Neuronal stem cell (in vitro differentiated cells): ENCODE data around the gene HPRT1.
"Not testable (repeated sequence)": the region's sequence is repeated elsewhere in the genome, so short reads cannot be mapped to it uniquely, and the experiment has no call there.

Experiments
- DNase-seq: peaks from one replicate; pipeline ENCODE4 v3.0.0-alpha.2; 2013; ENCODE audit warnings: low spot score
- H2AFZ ChIP-seq: one replicate; pipeline ENCODE4 v1.6.1; 2013; ENCODE audit warnings: mild to moderate bottlenecking, low read length, inconsistent platforms
- H2AK5ac ChIP-seq: 2 replicates; pipeline ENCODE4 v1.6.1; 2013; ENCODE audit warnings: low read depth, mild to moderate bottlenecking, inconsistent platforms, low read length, moderate library complexity, mixed read lengths
- H2BK120ac ChIP-seq: 2 replicates; pipeline ENCODE4 v1.6.1; 2013; ENCODE audit warnings: low read depth, mild to moderate bottlenecking, inconsistent platforms, low read length, moderate library complexity, mixed read lengths
- H2BK12ac ChIP-seq: one replicate; pipeline ENCODE4 v1.6.1; 2013; ENCODE audit warnings: low read length, inconsistent platforms
- H2BK15ac ChIP-seq: 2 replicates; pipeline ENCODE4 v1.6.1; 2013; ENCODE audit warnings: mild to moderate bottlenecking, low read length, inconsistent platforms, mixed read lengths
- H2BK5ac ChIP-seq: one replicate; pipeline ENCODE4 v1.6.1; 2013; ENCODE audit warnings: inconsistent platforms, mild to moderate bottlenecking, low read length, moderate library complexity
- H3K14ac ChIP-seq: one replicate; pipeline ENCODE4 v1.6.1; 2013; ENCODE audit warnings: low read length, inconsistent platforms
- H3K18ac ChIP-seq: 2 replicates; pipeline ENCODE4 v1.6.1; 2013; ENCODE audit warnings: low read length, inconsistent platforms
- H3K23ac ChIP-seq: 2 replicates; pipeline ENCODE4 v1.6.1; 2013; ENCODE audit warnings: low read depth, mild to moderate bottlenecking, mixed read lengths, low read length, inconsistent platforms; ENCODE audit not compliant: poor library complexity
- H3K27ac ChIP-seq: replicated peaks from 3 replicates; pipeline ENCODE4 v1.5.1; 2013; ENCODE audit warnings: low read length, inconsistent platforms
- H3K27me3 ChIP-seq, 3 experiments: 2 replicates each; pipeline ENCODE4 v1.6.1; 2013; ENCODE audit warnings: low read length in 3 of 3, mild to moderate bottlenecking in 2 of 3, inconsistent platforms in 1 of 3, low read depth in 1 of 3, mixed read lengths in 1 of 3, moderate library complexity in 1 of 3; ENCODE audit not compliant: control insufficient read depth in 3 of 3, insufficient read depth in 3 of 3
- H3K36me3 ChIP-seq, 2 donors: replicated peaks in 1 of 2; 2 replicates each; pipeline ENCODE4 v1.6.1; 2013; ENCODE audit warnings: low read length in 2 of 2; ENCODE audit not compliant: control insufficient read depth in 2 of 2, insufficient read depth in 2 of 2
- H3K4ac ChIP-seq: 2 replicates; pipeline ENCODE4 v1.6.1; 2013; ENCODE audit warnings: inconsistent platforms, mild to moderate bottlenecking, low read length, moderate library complexity
- H3K4me1 ChIP-seq, 2 donors: 1 replicate in 1 of 2; 2 replicates in 1 of 2; pipeline ENCODE4 v1.6.1; 2013; ENCODE audit warnings: low read length in 2 of 2, low read depth in 1 of 2; ENCODE audit not compliant: control insufficient read depth in 2 of 2, insufficient read depth in 1 of 2
- H3K4me2 ChIP-seq: one replicate; pipeline ENCODE4 v1.6.1; 2013; ENCODE audit warnings: mild to moderate bottlenecking, low read length, inconsistent platforms; ENCODE audit not compliant: insufficient read depth, poor library complexity, severe bottlenecking
- H3K4me3 ChIP-seq, 2 donors: 2 replicates each; pipeline ENCODE4 v1.5.1; 2013; ENCODE audit warnings: low read length in 2 of 2, mild to moderate bottlenecking in 2 of 2, inconsistent platforms in 1 of 2, moderate library complexity in 1 of 2
- H3K79me1 ChIP-seq: one replicate; pipeline ENCODE4 v1.6.1; 2013; ENCODE audit warnings: low read depth, mild to moderate bottlenecking, inconsistent platforms, low read length, moderate library complexity
- H3K9ac ChIP-seq: one replicate; pipeline ENCODE4 v1.6.1; 2013; ENCODE audit warnings: mild to moderate bottlenecking, low read depth, low read length, inconsistent platforms; ENCODE audit not compliant: poor library complexity
- H3K9me3 ChIP-seq, 2 donors: replicated peaks in 1 of 2; 2 replicates each; pipeline versions ENCODE3 to v1.6.1; 2013; ENCODE audit warnings: low read length in 2 of 2, mild to moderate bottlenecking in 2 of 2, inconsistent platforms in 1 of 2, low read depth in 1 of 2, mixed read lengths in 1 of 2, moderate library complexity in 1 of 2; ENCODE audit not compliant: control insufficient read depth in 2 of 2, insufficient read depth in 1 of 2
- H4K8ac ChIP-seq: one replicate; pipeline ENCODE4 v1.6.1; 2013; ENCODE audit warnings: low read depth, mild to moderate bottlenecking, inconsistent platforms, low read length, moderate library complexity
- H4K91ac ChIP-seq: one replicate; pipeline ENCODE4 v1.6.1; 2013; ENCODE audit warnings: low read length, low read depth, mild to moderate bottlenecking, inconsistent platforms; ENCODE audit not compliant: poor library complexity
- WGBS, 2 donors: extraction: QIAGEN DNeasy Blood & Tissue Kit; methylation state at CpG; one replicate each; pipeline ENCODE4 v1.1.7; 2013; ENCODE audit warnings: missing lambda C conversion rate in 2 of 2, mixed read lengths in 1 of 2; ENCODE audit not compliant: insufficient read length in 2 of 2, insufficient replicate concordance in 1 of 2; ENCODE audit errors: extremely low coverage in 2 of 2; 5-methylcytosine and 5-hydroxymethylcytosine counted together

Gene HPRT1

DNA sequence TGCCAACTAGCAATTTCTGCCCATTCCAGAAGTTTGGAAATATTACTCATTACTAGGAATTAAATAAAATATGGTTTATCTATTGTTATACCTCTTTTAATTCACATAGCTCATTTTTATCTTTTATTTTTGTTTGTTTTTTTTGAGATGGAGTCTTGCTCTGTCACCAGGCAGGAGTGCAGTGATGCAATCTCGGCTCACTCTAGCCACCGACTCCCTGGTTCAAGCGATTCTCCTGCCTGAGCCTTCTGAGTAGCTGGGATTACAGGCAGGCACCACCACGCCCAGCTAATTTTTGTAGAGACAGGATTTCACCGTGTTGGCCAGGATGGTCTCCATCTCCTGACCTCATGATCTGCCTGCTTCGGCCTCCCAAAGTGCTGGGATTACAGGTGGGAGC lies 4.5 kb downstream of the HPRT1 start:
- not testable (repeated sequence) for H3K4me3 ChIP-seq, H4K91ac ChIP-seq, H2AFZ ChIP-seq, DNase-seq, H2AK5ac ChIP-seq, H3K14ac ChIP-seq, H3K9ac ChIP-seq, H3K79me1 ChIP-seq, H3K27me3 ChIP-seq, H2BK12ac ChIP-seq, H3K4ac ChIP-seq, H3K4me1 ChIP-seq, H3K4me2 ChIP-seq, H3K27ac ChIP-seq, H4K8ac ChIP-seq, H3K23ac ChIP-seq, H3K9me3 ChIP-seq, H2BK15ac ChIP-seq, H3K18ac ChIP-seq, H2BK5ac ChIP-seq, H2BK120ac ChIP-seq
- peaks cover 0 to 14% of the 10 kb centered on the region in 2 donors for H3K36me3 ChIP-seq
- WGBS, 2 donors = no CpG with 5 or more reads among the region's 6 CpGs

DNA sequence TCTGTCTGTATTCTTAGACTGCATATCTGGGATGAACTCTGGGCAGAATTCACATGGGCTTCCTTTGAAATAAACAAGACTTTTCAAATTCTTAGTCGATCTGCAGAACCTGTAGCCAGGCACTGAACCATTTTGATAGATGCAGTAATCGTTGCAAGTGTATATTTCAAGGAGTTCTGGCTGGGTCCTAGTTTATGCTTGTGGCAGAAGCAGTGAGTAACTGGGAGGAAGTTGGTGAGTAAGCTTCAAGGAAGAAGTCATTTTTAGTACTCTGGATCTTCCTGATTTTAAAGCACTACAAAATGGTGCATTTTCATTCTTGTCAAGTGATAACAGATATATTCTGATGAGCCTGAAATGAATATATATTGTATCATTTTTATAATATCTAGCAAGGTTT lies 9.5 kb downstream of the HPRT1 start:
- Histone ChIP-seq H4K8ac (no peak overlapping the region), H3K4me2 (no peak overlapping the region), H3K14ac (no peak overlapping the region), H3K4me1 (no peaks in the 10 kb centered on the region), H3K23ac (no peak overlapping the region), H2AK5ac (no peak overlapping the region), H2BK12ac (no peak overlapping the region), H3K9ac (no peak overlapping the region), H3K27ac (no peak overlapping the region), H3K4ac (no peak overlapping the region), H2BK5ac (no peak overlapping the region), H3K18ac (no peak overlapping the region), H3K27me3 (no peaks in the 10 kb centered on the region), H3K9me3 (no peaks in the 10 kb centered on the region), H2AFZ (no peak overlapping the region), H2BK120ac (no peak overlapping the region), H3K79me1 (no peaks in the 10 kb centered on the region), H3K4me3 (no peak overlapping the region), H2BK15ac (no peak overlapping the region), H3K36me3 (peaks cover 0 to 20% of the 10 kb centered on the region in 2 donors), H4K91ac (no peak overlapping the region)
- no peak for DNase-seq
- no CpG with 5 or more reads among the region's 2 CpGs for WGBS, 2 donors

DNA sequence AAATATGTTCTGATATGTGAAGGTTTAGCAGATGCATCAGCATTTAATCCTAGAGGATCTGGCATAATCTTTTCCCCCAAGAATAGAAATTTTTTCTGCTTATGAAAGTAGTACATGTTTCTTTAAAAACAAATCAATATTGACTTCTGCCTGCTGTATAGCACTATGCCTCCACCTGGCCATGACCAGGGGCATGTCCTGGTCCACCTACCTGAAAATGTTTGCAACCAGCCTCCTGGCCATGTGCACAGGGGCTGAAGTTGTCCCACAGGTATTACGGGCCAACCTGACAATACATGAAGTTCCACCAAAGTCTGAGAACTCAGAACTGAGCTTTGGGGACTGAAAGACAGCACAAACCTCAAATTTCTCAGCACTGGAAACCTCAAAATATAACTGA lies 10.0 kb downstream of the HPRT1 start:
- H2BK15ac ChIP-seq = no peak overlapping the region
- no peaks in the 10 kb centered on the region for H3K79me1 ChIP-seq
- no peak overlapping the region for H2BK5ac ChIP-seq
- H3K4me2 ChIP-seq = no peak overlapping the region
- H3K14ac ChIP-seq = no peak overlapping the region
- H3K27me3 ChIP-seq = no peaks in the 10 kb centered on the region
- no peak overlapping the region for H3K27ac ChIP-seq
- no peak overlapping the region for H3K18ac ChIP-seq
- H4K8ac ChIP-seq = no peak overlapping the region
- H2BK12ac ChIP-seq = no peak overlapping the region
- no peaks in the 10 kb centered on the region for H3K4me1 ChIP-seq
- no peak overlapping the region for H2AK5ac ChIP-seq
- H3K4ac ChIP-seq = no peak overlapping the region
- no peak overlapping the region for H4K91ac ChIP-seq
- no CpG with 5 or more reads among the region's 1 CpG for WGBS, 2 donors
- DNase-seq = no peak
- no peak overlapping the region for H2AFZ ChIP-seq
- H3K23ac ChIP-seq = no peak overlapping the region
- H3K9me3 ChIP-seq = no peaks in the 10 kb centered on the region
- H2BK120ac ChIP-seq = no peak overlapping the region
- H3K36me3 ChIP-seq = peaks cover 0 to 23% of the 10 kb centered on the region in 2 donors
- H3K9ac ChIP-seq = no peak overlapping the region
- no peak overlapping the region for H3K4me3 ChIP-seq

DNA sequence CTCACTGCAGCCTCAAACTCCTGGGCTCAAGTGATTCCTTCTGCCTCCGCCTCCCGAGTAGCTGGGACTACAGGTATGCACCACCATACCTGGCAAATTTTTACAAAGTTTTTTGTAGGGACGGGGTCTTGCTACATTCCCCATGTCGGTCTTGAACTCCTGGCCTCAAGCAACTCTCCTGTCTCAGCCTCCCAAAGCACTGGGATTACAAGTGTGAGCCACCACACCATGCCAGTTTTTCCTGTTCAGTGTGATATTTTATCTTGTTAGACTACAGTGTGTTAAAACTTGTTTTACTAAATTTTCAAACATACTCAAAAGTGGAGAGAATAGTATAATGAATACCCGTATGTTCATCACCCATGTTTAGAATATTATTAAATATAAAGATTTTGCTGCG lies 12.1 kb downstream of the HPRT1 start:
- no peak overlapping the region for H3K4me2 ChIP-seq
- no peaks in the 10 kb centered on the region for H3K79me1 ChIP-seq
- no peaks in the 10 kb centered on the region for H3K4me1 ChIP-seq
- no peak overlapping the region for H3K23ac ChIP-seq
- H3K27ac ChIP-seq = no peak overlapping the region
- H3K14ac ChIP-seq = no peak overlapping the region
- no peak overlapping the region for H3K4ac ChIP-seq
- no peak overlapping the region for H2BK15ac ChIP-seq
- no peak overlapping the region for H4K91ac ChIP-seq
- H4K8ac ChIP-seq = no peak overlapping the region
- no peaks in the 10 kb centered on the region for H3K27me3 ChIP-seq
- no peak overlapping the region for H3K4me3 ChIP-seq
- H2AK5ac ChIP-seq = no peak overlapping the region
- no CpG with 5 or more reads among the region's 6 CpGs for WGBS, 2 donors
- no peak overlapping the region for H2BK12ac ChIP-seq
- H2BK120ac ChIP-seq = no peak overlapping the region
- H2BK5ac ChIP-seq = no peak overlapping the region
- no peak overlapping the region for H3K9ac ChIP-seq
- H3K36me3 ChIP-seq = peaks cover 0 to 33% of the 10 kb centered on the region in 2 donors
- H3K9me3 ChIP-seq = no peaks in the 10 kb centered on the region
- no peak overlapping the region for H3K18ac ChIP-seq
- no peak for DNase-seq
- H2AFZ ChIP-seq = no peak overlapping the region
